ENCODE results near the gene FCN2. TPM values are rescaled to one million over a fixed set of nuclear protein-coding genes. Genes with fewer than 3 reads are reported as not detected.

The FCN2 gene
- total and polyA plus RNA-seq, 8 donors: not detected

DNA sequence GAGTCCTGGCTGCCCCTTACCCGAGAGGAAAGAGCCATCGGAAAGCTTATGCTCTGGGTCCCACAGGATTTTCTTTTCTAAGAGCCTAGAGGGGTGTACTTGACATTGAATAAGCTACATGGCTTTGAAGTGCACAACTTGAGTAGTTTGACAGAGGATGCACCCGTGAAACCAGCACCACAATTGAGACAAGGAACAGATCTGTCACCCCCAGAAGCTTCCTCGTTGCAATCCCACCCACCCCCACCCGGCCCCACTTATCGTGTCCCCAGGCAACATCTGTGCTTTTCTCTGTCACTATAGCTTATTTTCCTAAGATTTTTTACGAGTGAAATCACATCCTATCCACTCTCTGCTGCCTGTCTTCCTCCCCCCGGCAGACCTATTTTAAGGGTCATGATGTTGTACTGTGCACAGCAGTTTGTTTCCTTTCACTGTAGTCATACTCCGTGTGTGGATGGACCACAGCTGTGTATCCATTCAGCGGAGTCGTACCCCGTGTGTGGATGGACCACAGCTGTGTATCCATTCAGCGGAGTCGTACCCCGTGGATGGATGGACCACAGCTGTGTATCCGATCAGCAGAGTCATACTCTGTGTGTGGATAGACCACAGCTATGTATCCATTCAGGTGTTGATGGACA, 8.8 kb upstream of the FCN2 start:
- DNase-seq: peak in 2 of 4 donors; percentile 78 to 85

DNA sequence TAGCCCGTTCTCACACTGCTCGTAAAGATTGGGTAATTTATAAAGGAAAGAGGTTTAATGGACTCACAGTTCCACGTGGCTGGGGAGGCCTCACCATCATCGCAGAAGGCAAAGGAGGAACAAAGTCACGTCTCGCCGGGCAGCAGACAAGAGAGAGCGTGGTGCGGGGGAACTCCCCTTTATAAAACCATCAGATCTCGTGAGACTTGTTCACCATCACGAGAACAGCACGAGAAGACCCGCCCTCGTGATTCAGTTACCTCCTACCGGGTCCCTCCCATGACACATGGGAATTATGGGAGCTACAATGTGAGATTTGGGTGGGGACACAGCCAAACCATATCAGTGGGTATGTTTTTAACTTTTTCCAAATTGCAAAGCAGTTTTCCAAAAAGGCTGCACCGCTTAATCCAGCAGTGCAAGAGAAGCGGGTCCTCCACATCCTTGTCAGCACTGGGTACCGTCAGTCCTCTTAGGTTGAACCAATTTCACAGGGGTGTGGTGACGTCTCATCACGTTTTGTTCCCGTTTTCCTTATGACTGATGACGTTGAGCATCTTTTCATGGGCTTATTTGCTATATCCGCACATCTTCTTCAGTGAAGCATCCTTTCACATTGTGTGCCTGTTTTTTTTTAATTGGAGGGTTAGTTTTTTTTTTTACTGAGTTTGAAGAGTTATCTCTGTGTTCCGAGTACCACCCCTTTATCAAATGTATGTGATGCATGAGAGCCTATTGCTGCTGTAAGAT, 8.0 kb upstream of the FCN2 start:
- DNase-seq (no peak), ATAC-seq (no peak)
- peaks cover 5 to 6% of the 10 kb centered on the region in 2 donors for H3K4me1 ChIP-seq
- no peaks in the 10 kb centered on the region for H3K9me3 ChIP-seq
- peaks cover 0 to 21% of the 10 kb centered on the region in 2 donors for H3K27me3 ChIP-seq
- no peak overlapping the region for H3K27ac ChIP-seq
- intact Hi-C loops (cut with DNase I): no loop called here
- H3K4me3 ChIP-seq: no peak overlapping the region
- TF ChIP-seq CTCF (IDR thresholded peaks at IDR 0.05): no peak
- no peaks in the 10 kb centered on the region for H3K36me3 ChIP-seq

More for the DNA sequence above, 8.8 kb upstream of the FCN2 start:
- H3K9me3 ChIP-seq: no peaks in the 10 kb centered on the region
- ATAC-seq: peak; percentile 75
- H3K4me1 ChIP-seq: peaks cover 5 to 6% of the 10 kb centered on the region in 2 donors
- no peaks in the 10 kb centered on the region for H3K36me3 ChIP-seq
- intact Hi-C loops (cut with DNase I): no loop called here
- H3K27me3 ChIP-seq: peaks cover 0 to 17% of the 10 kb centered on the region in 2 donors
- no peak overlapping the region for H3K4me3 ChIP-seq
- H3K27ac ChIP-seq: peak overlapping the region in 1 of 2 donors; percentile 33
- TF ChIP-seq CTCF (IDR thresholded peaks at IDR 0.05): no peak

DNA sequence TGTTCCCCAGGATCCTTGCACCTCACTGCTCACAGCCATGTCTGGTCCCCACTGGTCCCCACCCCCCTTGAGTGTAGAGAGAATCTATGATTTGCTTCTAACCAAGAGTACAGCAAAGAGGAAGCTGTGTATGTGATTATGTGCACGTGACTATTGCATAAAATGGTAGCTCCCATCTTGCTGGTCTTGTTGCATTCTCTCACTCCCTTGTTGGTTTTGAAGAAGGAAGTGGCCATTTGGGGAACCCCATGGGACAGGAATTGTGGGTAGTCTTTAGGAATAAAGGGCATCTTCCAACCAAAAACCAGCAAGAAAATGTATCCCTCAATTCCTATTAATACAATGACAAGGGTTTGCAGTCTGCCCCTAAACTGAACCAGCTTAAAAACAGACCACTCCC, 5.2 kb upstream of the FCN2 start:
- Histone ChIP-seq H3K4me1 (peaks cover 5 to 6% of the 10 kb centered on the region in 2 donors), H3K27me3 (peaks cover 0 to 16% of the 10 kb centered on the region in 2 donors), H3K27ac (no peak overlapping the region), H3K9me3 (no peaks in the 10 kb centered on the region), H3K36me3 (no peaks in the 10 kb centered on the region), H3K4me3 (no peak overlapping the region)
- DNase-seq (no peak), ATAC-seq (peak; percentile 10)
- intact Hi-C loops (cut with DNase I): no loop called here
- TF ChIP-seq CTCF (IDR thresholded peaks at IDR 0.05): no peak

GRCh38 chr9:134877541-134877940, 3.1 kb upstream of the FCN2 start:
- H3K4me3 ChIP-seq: no peak overlapping the region
- TF ChIP-seq CTCF (IDR thresholded peaks at IDR 0.05): no peak
- no peaks in the 10 kb centered on the region for H3K36me3 ChIP-seq
- no peak overlapping the region for H3K27ac ChIP-seq
- DNase-seq: no peak
- peaks cover 0 to 21% of the 10 kb centered on the region in 2 donors for H3K27me3 ChIP-seq
- intact Hi-C loops (cut with DNase I): no loop called here
- no peak for ATAC-seq
- no peaks in the 10 kb centered on the region for H3K9me3 ChIP-seq
- H3K4me1 ChIP-seq: peaks cover 0 to 5% of the 10 kb centered on the region in 2 donors

Measured in left lung (tissue), 10 donors.